ENCODE results near the gene PNPLA3.

The PNPLA3 gene

DNA sequence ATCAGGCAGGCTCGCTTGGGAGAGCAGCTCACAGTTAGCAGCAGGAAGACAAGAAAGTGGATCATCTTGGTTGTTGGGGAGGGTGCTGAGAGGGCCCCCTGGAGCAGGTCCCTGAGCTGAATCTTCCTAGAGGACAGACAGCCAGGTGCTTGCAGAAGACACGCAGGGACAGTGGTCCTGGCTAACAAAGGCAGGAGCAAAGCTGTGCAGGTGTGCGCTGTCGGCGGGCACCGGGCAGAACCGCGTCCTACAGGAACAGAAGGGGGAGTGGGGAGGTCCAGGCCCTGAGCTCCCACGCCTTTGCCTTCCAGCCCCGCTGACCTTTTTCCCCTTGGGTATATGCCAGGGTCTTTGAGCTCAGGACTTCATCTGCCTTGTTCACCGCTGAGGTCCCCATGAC, 70.4 kb downstream of the PNPLA3 start:
- no peak for DNase-seq (ENCODE audit: low read depth)

DNA sequence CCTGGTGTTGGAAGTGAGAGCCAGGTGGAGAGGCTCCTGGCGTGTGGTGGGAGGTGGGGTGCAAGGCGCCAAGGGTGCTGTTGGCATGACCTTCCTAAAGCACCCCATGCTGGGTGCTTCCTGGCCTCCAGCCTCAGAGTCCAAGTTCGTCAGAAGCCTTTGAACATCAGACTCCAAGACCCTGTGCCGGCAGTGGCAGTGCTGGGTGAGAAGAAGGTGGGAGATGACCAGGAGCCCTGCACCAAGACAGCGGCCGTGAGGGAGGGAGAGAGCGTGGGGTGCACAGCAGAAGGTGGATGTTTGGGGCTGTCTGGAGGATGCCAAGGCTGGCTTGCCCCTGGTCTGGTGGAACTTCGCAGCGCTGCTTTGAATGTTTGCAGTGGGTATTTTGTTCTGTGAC, 70.8 kb downstream of the PNPLA3 start:
- DNase-seq (ENCODE audit: low read depth) = no peak

DNA sequence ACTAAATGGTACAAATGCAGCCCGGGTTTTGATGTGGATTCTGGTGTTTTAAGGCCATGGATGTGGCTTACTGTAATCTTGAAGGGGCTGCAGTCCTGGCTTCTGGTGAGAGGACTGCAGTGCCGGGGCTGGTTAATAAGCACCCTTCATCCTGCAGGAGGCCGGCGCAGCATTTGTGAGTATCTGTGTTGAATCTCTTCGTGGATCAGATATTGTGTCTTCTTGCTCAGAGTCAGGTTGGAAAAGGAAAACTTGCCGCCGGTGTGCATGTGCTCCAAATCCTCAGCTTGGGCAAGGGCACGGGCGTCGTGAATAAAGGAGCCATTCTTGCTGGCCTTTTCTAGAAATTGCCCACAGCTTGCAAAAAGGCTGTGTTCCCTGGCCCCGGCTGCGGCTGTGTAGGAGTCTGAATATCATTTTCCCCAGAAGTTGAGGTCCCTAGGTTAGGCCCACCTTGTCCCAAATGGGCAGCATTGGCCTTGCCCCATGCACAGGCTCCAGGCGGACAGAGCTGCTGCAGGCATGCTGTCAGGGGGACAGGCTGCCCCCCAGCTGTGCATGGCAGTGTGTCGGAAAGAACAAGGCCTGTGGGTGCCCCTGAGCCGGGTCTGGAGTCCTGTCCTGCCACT, 71.6 kb downstream of the PNPLA3 start:
- no peak for DNase-seq (ENCODE audit: low read depth)

DNA sequence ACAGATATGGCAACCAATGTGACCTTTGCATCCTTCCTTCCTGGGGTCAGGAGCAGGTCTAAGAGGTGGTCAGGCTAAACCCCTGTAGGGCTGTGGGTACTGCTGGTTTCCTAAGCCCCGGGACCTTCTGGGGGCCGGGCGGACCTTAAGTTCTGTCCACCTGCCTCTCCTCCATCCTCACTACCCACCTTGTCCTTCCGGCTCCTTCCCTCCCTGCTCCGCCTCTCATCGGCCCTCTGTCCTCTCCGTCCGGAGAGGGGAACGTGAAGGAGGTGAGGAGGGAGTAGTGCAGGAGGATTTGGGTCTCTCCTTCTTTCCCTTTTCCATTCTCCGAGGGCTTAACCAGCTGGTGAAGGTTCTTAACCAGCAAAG, 72.2 kb downstream of the PNPLA3 start:
- no peak for DNase-seq (ENCODE audit: low read depth)

DNA sequence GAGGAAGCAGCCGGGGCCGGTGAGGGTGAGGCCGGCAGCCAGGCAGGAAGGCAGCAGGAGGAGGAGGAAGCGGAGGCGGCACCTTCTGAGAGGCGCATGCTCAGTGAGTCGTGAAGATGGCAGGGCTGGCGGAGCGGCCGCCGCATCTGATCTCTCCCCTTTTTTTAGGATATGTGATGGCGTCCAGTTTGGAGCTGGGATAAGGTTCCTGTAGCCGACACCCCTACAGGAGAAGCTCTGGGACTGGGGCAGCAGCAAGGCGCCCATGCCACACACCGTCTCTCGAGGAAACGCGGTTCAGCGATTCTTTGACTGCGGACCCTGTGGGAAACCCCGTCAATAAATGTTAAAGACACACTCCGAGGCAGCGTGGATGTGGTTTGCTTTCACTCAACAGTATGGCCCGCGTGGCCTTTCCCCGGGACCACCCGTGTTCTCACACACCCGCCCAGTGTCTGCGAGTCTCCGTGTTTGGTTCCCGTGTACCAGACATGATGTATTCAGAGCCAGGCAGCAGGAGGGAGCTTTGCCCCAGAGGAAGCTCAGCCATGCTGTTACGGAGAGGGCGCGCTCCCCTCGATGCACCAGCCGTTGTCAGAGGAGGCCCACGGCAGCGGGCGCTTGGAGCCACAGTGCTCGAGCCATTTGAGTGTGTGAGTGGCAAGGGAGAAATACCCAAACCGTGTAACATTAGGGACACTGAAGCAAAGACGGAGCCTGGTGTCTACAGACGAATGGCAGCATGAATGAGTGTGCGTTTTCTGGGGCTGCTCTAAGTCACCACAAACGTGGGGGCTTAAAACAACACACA, 72.8 kb downstream of the PNPLA3 start:
- no peak for DNase-seq (ENCODE audit: low read depth)

DNA sequence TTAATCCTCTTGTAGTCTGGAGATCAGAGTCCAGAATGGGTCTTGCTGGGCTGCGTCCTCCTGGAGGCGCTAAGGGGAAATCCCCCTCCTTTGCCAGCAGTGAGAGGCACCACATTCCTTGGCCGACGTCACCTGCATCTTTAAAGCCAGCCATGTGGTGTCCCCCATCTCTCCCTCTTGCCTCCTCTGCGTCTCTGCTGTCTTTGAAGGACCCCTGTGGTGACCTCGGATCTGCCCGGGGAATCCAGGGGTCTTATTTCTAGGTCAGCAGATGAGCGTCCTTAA, 73.3 kb downstream of the PNPLA3 start:
- DNase-seq (ENCODE audit: low read depth) = no peak

All from fibroblast of gingiva (primary cell).